HUES64 (cell line): ENCODE data around the gene LTF.
"Not testable (repeated sequence)": the region's sequence is repeated elsewhere in the genome, so short reads cannot be mapped to it uniquely, and the experiment has no call there.

Source experiments
- H3K27ac ChIP-seq: 2 replicates; pipeline ENCODE4 v1.7.0; 2013; ENCODE audit warnings: low read depth, low read length, inconsistent platforms
- H3K27me3 ChIP-seq: 2 replicates; pipeline ENCODE4 v1.6.1; 2013; ENCODE audit warnings: mild to moderate bottlenecking, low read length; ENCODE audit not compliant: insufficient read depth
- H3K36me3 ChIP-seq: 2 replicates; pipeline ENCODE4 v1.6.1; 2013; ENCODE audit warnings: mild to moderate bottlenecking, low read length; ENCODE audit not compliant: insufficient read depth
- H3K4me1 ChIP-seq: 2 replicates; pipeline ENCODE4 v1.6.1; 2013; ENCODE audit warnings: mild to moderate bottlenecking, low read length, moderate library complexity; ENCODE audit not compliant: insufficient read depth
- H3K4me3 ChIP-seq: 2 replicates; pipeline ENCODE4 v1.5.1; 2013; ENCODE audit warnings: mild to moderate bottlenecking, low read length, moderate library complexity
- H3K9ac ChIP-seq: 2 replicates; pipeline ENCODE4 v1.6.1; 2013; ENCODE audit warnings: mild to moderate bottlenecking, low read depth, low read length
- H3K9me3 ChIP-seq: 2 replicates; pipeline ENCODE4 v1.6.1; 2013; ENCODE audit warnings: low read depth, low read length; ENCODE audit not compliant: insufficient read depth
- WGBS: fragments of 150-250, 120-280 bp; methylation state at CpG from one replicate; pipeline ENCODE4 v1.1.7; 2013; ENCODE audit warnings: missing lambda C conversion rate; 5-methylcytosine and 5-hydroxymethylcytosine counted together

Gene LTF

GRCh38 chr3:46407970-46408369 is 56.7 kb downstream of the LTF start:
- Histone ChIP-seq H3K4me1 (no peaks in the 10 kb centered on the region), H3K4me3 (no peak overlapping the region), H3K27ac (no peak overlapping the region), H3K9me3 (no peaks in the 10 kb centered on the region), H3K27me3 (no peaks in the 10 kb centered on the region), H3K9ac (no peak overlapping the region), H3K36me3 (no peaks in the 10 kb centered on the region)
- WGBS = 92% methylated on average over 7 of the region's 7 CpGs

DNA sequence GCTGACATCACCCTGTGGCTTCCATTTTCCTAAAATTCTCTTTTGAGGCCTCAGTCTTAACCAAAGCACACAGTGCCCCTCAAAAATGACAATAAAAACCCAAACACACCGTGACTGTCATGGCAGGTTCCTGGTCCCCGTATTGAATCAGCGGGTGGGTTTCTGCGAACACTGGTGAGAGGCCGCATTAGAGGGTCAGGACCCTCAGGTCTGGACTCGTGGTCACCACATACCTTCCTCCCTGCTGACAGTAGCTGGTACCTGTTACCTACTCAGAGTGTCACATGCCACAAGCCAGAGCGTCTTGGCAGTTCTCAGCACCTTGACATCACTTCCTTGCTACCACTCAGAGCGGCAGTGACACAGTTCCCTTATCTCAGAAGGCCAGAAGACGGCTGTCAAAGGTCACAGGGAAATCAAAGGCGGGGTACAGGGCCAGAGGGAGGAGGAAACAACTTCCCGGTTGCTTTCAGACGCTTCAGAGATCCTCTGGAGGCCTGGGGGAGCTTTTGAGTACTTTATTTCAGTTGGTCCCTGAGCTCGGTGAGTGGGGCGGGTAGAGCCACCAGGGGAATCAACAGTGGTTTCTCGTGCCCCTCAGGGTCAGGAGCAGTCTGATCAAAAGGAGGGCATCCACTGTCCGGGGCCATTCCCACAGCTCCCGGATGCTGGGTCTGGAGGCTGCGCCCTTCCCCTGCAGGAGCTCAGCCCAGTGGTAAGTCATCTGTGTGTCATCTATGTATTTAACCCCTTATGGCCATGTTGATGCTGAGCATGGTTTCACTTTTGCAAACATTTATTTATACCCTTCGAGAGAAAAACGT is 57.7 kb downstream of the LTF start, which contains the start of the genes CCR5AS and CCRL2:
Gene CCR5AS (minus strand): TSS at position 279 of the 824 bp plus-strand sequence.
Gene CCRL2 (plus strand): TSS at position 472 of the 824 bp plus-strand sequence. CDS start 821 bp downstream, outside the sequence.
- Histone ChIP-seq H3K9ac (no peak within 1 kb of the TSS), H3K4me3 (no peak within 1 kb of the TSS)

DNA sequence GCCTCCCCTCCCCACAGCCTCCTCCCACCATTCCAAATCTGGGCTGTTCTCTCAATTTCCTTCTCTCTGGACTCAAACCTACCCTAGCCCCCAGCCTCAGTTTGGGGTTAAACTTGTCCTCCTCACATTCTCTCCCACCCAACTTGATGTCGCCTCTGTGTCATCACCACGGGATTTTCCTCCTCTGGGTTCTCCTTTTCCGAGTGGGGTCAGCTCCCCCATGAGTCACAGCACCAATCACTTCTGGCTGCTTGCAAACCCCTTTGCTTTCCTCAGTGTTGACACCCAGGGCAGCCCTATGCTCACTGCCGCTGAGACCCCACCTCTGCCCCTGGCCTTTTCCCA is 58.3 kb downstream of the LTF start:
- Histone ChIP-seq H3K4me1 (no peaks in the 10 kb centered on the region), H3K9ac (no peak overlapping the region), H3K9me3 (no peaks in the 10 kb centered on the region), H3K36me3 (no peaks in the 10 kb centered on the region), H3K27me3 (no peaks in the 10 kb centered on the region), H3K4me3 (no peak overlapping the region), H3K27ac (no peak overlapping the region)
- 89% methylated on average over 4 of the region's 4 CpGs for WGBS

More for the DNA sequence above, 57.7 kb downstream of the LTF start, which contains the start of the genes CCR5AS and CCRL2:
- no peaks in the 10 kb centered on the region for H3K27me3 ChIP-seq
- H3K27ac ChIP-seq = no peak within 1 kb of the TSS
- no peaks in the 10 kb centered on the region for H3K36me3 ChIP-seq
- no peaks in the 10 kb centered on the region for H3K9me3 ChIP-seq
- no peaks in the 10 kb centered on the region for H3K4me1 ChIP-seq
- WGBS = 85% methylated on average over 20 of the region's 20 CpGs

GRCh38 chr3:46405301-46406019 is 59.2 kb downstream of the LTF start:
- H3K4me1 ChIP-seq = no peaks in the 10 kb centered on the region
- no peaks in the 10 kb centered on the region for H3K9me3 ChIP-seq
- H3K4me3 ChIP-seq = no peak overlapping the region
- no peak overlapping the region for H3K27ac ChIP-seq
- H3K36me3 ChIP-seq = no peaks in the 10 kb centered on the region
- no peaks in the 10 kb centered on the region for H3K27me3 ChIP-seq
- 92% methylated on average over 11 of the region's 11 CpGs for WGBS
- H3K9ac ChIP-seq = no peak overlapping the region

GRCh38 chr3:46402902-46403301 is 61.8 kb downstream of the LTF start:
- not testable (repeated sequence) for H3K4me3 ChIP-seq

DNA sequence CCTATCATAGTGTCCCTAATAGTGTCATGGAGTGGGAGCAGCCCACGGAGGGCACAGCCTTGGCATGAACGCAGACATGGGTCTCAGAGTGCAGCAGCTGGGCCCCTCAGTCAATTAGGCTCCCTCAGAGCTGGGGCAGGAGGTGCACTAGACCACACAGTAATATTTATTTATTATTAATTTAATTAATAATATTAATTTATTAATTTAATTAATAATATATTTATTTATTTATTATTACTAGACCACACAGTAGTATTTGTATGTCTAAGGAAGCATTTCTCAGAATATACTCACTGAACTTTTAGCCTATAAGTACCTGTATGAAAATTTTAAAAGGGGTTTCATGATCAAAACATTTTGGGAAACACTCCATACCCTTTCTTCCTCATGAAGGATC is 63.1 kb downstream of the LTF start:
- Histone ChIP-seq H3K36me3 (no peaks in the 10 kb centered on the region), H3K27ac (no peak overlapping the region), H3K9me3 (no peaks in the 10 kb centered on the region), H3K4me1 (no peaks in the 10 kb centered on the region), H3K9ac (no peak overlapping the region), H3K4me3 (no peak overlapping the region), H3K27me3 (no peaks in the 10 kb centered on the region)
- WGBS = 96% methylated on average over 2 of the region's 2 CpGs

More at GRCh38 chr3:46402902-46403301, 61.8 kb downstream of the LTF start:
- not testable (repeated sequence) for H3K4me1 ChIP-seq, H3K9me3 ChIP-seq, H3K27ac ChIP-seq, H3K36me3 ChIP-seq, H3K9ac ChIP-seq, H3K27me3 ChIP-seq
- 97% methylated on average over 4 of the region's 4 CpGs for WGBS

GRCh38 chr3:46400846-46401245 is 63.9 kb downstream of the LTF start:
- WGBS = 91% methylated on average over 5 of the region's 5 CpGs
- no peaks in the 10 kb centered on the region for H3K9me3 ChIP-seq
- H3K27me3 ChIP-seq = no peaks in the 10 kb centered on the region
- H3K9ac ChIP-seq = no peak overlapping the region
- no peaks in the 10 kb centered on the region for H3K4me1 ChIP-seq
- no peak overlapping the region for H3K4me3 ChIP-seq
- H3K27ac ChIP-seq = no peak overlapping the region
- H3K36me3 ChIP-seq = no peaks in the 10 kb centered on the region

- H3K27ac ChIP-seq = no peak overlapping the region
Observed at GRCh38 chr3:46400000-46400734, 64.5 kb downstream of the LTF start.

DNA sequence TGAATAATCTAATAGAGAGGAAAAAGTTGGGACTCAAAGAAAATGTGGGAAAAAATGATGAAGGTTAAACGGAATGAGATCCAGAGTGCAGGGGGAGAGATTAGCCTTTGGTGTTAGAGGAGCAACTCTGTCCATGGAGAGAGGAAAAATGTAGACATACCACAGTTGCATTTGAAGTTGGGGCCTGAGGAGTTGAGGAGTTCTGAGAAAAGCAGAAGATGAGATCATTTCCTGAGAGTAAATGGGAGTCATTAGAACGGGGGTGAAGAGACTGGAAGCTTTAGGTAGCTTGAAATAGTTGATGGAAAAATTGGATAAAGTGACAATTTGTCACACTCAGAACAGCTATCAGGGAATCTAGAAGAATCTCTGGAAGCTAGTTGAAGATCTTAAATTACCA is 65.1 kb downstream of the LTF start:
- no peaks in the 10 kb centered on the region for H3K36me3 ChIP-seq
- H3K4me1 ChIP-seq = no peaks in the 10 kb centered on the region
- H3K9me3 ChIP-seq = no peaks in the 10 kb centered on the region
- no peak overlapping the region for H3K27ac ChIP-seq
- no peak overlapping the region for H3K9ac ChIP-seq
- no peaks in the 10 kb centered on the region for H3K27me3 ChIP-seq
- H3K4me3 ChIP-seq = no peak overlapping the region
- 83% methylated on average over 2 of the region's 2 CpGs for WGBS

More at GRCh38 chr3:46400000-46400734, 64.5 kb downstream of the LTF start:
- Histone ChIP-seq H3K9me3 (no peaks in the 10 kb centered on the region), H3K9ac (no peak overlapping the region), H3K27me3 (no peaks in the 10 kb centered on the region), H3K4me1 (no peaks in the 10 kb centered on the region), H3K36me3 (no peaks in the 10 kb centered on the region), H3K4me3 (no peak overlapping the region)
- 88% methylated on average over 8 of the region's 8 CpGs for WGBS

GRCh38 chr3:46399098-46399497 is 65.6 kb downstream of the LTF start:
- Histone ChIP-seq H3K27ac (no peak overlapping the region), H3K4me1 (no peaks in the 10 kb centered on the region), H3K9me3 (no peaks in the 10 kb centered on the region), H3K27me3 (no peaks in the 10 kb centered on the region), H3K9ac (no peak overlapping the region), H3K4me3 (no peak overlapping the region), H3K36me3 (no peaks in the 10 kb centered on the region)
- 96% methylated on average over 2 of the region's 2 CpGs for WGBS
